Duodenal mucosa (tissue), 2 donors: Measurements from ENCODE around the gene C21orf58.

Source experiments
- H3K27ac ChIP-seq: one replicate; pipeline ENCODE4 v1.7.0; 2013; ENCODE audit warnings: low read depth, low read length
- H3K27me3 ChIP-seq, 2 donors: one replicate each; pipeline ENCODE4 v1.7.0; 2013; ENCODE audit warnings: low read length in 2 of 2, control low read depth in 1 of 2; ENCODE audit not compliant: insufficient read depth in 2 of 2, control insufficient read depth in 1 of 2
- H3K36me3 ChIP-seq, 2 donors: one replicate each; pipeline ENCODE4 v1.7.0; 2013; ENCODE audit warnings: low read length in 2 of 2, control low read depth in 1 of 2; ENCODE audit not compliant: insufficient read depth in 2 of 2, control insufficient read depth in 1 of 2
- H3K4me1 ChIP-seq, 2 donors: one replicate each; pipeline ENCODE4 v1.7.0; 2013; ENCODE audit warnings: low read length in 2 of 2, control low read depth in 1 of 2; ENCODE audit not compliant: insufficient read depth in 2 of 2, control insufficient read depth in 1 of 2
- H3K4me3 ChIP-seq, 2 donors: one replicate each; pipeline ENCODE4 v1.7.0; 2013; ENCODE audit warnings: low read length in 2 of 2, low read depth in 1 of 2
- H3K9ac ChIP-seq, 2 donors: one replicate each; pipeline ENCODE4 v1.7.0; 2013; ENCODE audit warnings: low read length in 2 of 2, low read depth in 1 of 2
- H3K9me3 ChIP-seq, 2 donors: one replicate each; pipeline ENCODE4 v1.7.0; 2013; ENCODE audit warnings: low read length in 2 of 2, control low read depth in 1 of 2; ENCODE audit not compliant: control insufficient read depth in 1 of 2

The C21orf58 gene

DNA sequence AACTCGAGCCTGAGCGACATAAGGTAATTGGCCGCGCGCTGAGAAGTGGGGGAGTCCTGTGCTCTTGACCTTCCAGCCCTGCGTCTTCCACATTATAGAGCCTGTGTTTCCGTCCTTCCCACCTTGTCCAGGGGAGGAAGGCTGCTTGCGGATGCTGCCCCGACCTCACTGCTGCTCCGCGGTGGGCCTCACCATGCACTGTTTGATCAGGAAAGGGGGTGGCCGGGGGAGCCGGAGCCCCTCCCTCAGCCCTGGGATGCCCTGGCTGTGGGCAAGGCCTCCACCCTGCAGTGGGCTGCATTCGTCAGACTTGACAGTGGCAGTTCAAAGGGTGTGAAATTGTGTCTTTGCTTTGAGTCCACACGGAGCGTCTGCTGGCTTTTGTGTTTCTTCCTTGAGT lies 30.4 kb upstream of the C21orf58 start:
- Histone ChIP-seq H3K9ac (no peak overlapping the region), H3K27me3 (no peaks in the 10 kb centered on the region), H3K4me1 (no peaks in the 10 kb centered on the region), H3K4me3 (no peak overlapping the region), H3K9me3 (no peaks in the 10 kb centered on the region), H3K36me3 (peaks cover 27 to 93% of the 10 kb centered on the region in 2 donors), H3K27ac (no peak overlapping the region)

DNA sequence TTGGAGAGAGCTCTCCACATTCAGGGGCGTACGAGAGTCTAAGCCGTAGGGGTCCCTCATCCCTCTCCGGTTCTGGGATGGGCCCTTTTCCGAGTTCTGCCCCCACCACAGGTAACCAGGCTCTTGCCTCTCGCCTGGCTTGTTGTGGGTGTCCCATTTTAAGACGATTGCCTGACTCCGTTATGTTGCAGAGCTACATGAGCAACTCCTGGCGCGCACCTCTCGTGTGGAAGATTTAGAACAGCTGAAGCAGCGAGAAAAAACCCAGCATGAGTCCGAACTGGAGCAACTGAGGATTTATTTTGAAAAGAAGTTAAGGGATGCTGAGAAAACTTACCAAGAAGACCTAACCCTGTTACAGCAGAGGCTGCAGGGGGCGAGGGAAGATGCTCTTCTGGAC lies 29.2 kb upstream of the C21orf58 start:
- H3K4me1 ChIP-seq: no peaks in the 10 kb centered on the region
- peaks cover 28 to 95% of the 10 kb centered on the region in 2 donors for H3K36me3 ChIP-seq
- no peak overlapping the region for H3K27ac ChIP-seq
- no peak overlapping the region for H3K9ac ChIP-seq
- no peaks in the 10 kb centered on the region for H3K27me3 ChIP-seq
- no peaks in the 10 kb centered on the region for H3K9me3 ChIP-seq
- H3K4me3 ChIP-seq: no peak overlapping the region

DNA sequence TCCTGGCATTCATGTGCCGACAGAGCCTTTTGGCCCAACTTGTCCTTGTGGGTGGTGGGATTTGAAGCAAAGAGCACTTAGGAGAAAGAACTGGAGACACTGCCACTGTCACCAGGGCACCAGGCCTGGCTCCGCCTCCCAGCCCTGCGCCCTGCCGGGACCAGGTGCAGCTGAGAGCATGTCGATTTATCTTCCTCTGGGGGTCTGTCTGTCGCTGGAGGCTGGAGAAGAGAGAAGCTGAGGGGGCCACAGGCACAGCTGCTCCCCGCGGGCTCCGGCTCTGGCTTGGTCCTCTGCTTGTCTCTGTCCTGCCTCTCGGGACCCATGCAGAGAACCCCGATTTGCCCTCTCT lies 28.5 kb upstream of the C21orf58 start:
- Histone ChIP-seq H3K9me3 (no peaks in the 10 kb centered on the region), H3K4me3 (no peak overlapping the region), H3K36me3 (peaks cover 33 to 95% of the 10 kb centered on the region in 2 donors), H3K27me3 (no peaks in the 10 kb centered on the region), H3K27ac (no peak overlapping the region), H3K4me1 (no peaks in the 10 kb centered on the region), H3K9ac (no peak overlapping the region)

DNA sequence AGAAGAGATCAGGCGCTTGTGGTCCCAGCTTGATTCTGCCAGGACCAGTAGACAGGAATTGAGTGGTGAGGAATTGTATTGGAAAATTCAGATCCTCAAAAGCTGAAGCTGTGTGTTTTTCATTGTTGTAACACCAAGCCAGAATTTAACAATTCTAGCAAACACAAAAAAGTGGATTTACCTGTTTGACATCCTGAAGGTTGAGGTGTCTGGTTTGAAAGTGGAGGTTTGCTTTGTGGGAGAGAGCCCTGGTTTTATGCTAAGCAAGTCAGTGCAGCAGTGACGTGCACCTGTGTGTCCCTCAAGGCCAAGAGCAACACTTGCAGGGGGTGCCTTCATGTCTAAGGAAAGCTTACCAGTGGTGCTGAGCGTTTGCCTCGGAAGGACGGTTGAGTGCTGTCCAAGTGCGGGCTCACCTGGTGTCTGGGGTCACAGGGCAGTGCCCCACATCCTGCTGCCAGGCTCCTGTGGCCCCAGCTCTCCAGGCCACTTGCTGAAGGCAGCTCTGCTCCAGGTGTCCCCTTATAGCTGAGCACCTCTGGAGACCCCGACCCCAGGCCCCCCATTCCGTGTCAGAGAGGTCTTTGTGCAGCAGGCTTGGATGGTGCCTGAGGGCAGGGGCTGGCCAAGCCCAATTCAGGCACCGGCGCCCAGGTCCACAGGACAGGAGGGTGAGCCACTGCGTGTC lies 27.9 kb upstream of the C21orf58 start:
- peaks cover 33 to 95% of the 10 kb centered on the region in 2 donors for H3K36me3 ChIP-seq
- no peaks in the 10 kb centered on the region for H3K27me3 ChIP-seq
- H3K4me1 ChIP-seq: no peaks in the 10 kb centered on the region
- no peak overlapping the region for H3K27ac ChIP-seq
- no peak overlapping the region for H3K9ac ChIP-seq
- H3K9me3 ChIP-seq: no peaks in the 10 kb centered on the region
- H3K4me3 ChIP-seq: no peak overlapping the region

DNA sequence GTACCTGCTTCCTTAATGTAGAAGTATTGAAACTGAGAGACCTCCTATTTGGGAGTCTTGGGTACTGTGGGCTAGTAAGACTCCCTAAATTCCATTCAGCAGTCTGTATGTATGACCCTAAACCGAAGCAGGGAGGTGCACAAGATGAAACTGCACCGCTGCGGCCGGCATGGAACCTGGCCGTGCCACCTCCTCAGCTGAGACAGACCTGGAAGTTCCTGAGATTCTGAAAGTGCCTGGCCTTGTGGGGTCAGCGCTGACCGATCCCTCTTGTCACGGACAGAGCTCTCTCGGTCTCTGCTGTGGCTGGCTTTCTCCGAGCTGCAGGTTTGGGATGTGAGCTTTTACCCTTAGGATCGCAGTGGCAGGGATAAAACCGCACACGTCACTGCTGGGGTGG lies 27.3 kb upstream of the C21orf58 start:
- Histone ChIP-seq H3K36me3 (peaks cover 37 to 95% of the 10 kb centered on the region in 2 donors), H3K9ac (no peak overlapping the region), H3K4me3 (no peak overlapping the region), H3K27ac (no peak overlapping the region), H3K9me3 (no peaks in the 10 kb centered on the region), H3K27me3 (no peaks in the 10 kb centered on the region), H3K4me1 (no peaks in the 10 kb centered on the region)

DNA sequence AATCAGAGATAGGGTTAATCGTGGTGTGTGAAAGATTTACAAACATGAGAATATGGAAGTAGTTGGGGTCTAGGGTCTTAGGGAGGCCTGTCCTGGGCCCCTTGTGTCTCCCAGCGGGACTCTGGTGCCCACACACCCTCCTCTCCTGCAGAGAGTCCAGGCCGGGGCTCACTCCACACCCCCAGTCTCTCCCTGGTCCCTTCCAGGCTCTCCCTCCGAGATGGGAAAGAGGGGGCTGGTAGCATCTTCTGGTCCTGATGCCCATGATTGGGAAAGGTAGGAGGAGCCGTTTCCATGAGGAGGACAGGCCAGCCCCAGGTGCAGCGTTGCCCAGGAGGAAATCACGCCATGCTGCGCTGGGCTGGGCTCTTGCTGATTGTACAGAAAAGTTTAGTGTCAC lies 26.9 kb upstream of the C21orf58 start:
- H3K36me3 ChIP-seq: peaks cover 35 to 95% of the 10 kb centered on the region in 2 donors
- H3K4me3 ChIP-seq: no peak overlapping the region
- H3K9me3 ChIP-seq: no peaks in the 10 kb centered on the region

DNA sequence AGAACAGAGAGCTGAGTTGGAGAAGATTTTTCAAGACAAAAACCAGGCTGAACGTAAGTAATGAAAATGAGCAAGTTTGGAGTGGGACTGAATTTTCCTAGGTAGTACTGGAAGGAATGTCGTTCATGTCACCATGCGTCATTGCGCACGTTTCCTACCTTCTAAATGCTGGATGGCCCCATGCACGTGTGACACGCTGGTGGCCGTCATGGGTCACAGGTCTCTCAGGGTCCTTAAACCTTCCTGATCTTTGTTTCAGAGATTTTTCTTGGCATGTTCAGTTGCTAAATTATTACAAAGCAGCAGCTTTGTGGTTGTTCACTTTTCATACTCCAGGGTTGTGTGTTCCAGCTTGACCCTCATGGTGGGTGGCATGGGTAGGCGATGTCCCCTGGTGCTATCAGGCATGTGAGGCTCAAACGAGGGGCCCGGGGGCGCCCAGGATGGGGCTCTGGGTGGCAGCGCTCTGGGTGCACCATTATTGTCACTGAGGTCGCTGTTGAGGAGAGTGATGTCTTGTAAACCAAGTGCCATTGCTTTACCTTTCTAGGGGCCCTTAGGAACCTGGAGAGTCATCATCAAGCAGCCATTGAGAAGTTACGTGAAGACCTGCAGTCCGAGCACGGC lies 25.6 kb upstream of the C21orf58 start:
- H3K36me3 ChIP-seq: peaks cover 30 to 83% of the 10 kb centered on the region in 2 donors
- no peaks in the 10 kb centered on the region for H3K27me3 ChIP-seq
- no peak overlapping the region for H3K4me3 ChIP-seq
- H3K4me1 ChIP-seq: no peaks in the 10 kb centered on the region
- H3K9me3 ChIP-seq: no peaks in the 10 kb centered on the region
- no peak overlapping the region for H3K9ac ChIP-seq
- H3K27ac ChIP-seq: no peak overlapping the region

More for the DNA sequence above, 26.9 kb upstream of the C21orf58 start:
- Histone ChIP-seq H3K9ac (no peak overlapping the region), H3K27ac (no peak overlapping the region), H3K27me3 (no peaks in the 10 kb centered on the region), H3K4me1 (no peaks in the 10 kb centered on the region)

DNA sequence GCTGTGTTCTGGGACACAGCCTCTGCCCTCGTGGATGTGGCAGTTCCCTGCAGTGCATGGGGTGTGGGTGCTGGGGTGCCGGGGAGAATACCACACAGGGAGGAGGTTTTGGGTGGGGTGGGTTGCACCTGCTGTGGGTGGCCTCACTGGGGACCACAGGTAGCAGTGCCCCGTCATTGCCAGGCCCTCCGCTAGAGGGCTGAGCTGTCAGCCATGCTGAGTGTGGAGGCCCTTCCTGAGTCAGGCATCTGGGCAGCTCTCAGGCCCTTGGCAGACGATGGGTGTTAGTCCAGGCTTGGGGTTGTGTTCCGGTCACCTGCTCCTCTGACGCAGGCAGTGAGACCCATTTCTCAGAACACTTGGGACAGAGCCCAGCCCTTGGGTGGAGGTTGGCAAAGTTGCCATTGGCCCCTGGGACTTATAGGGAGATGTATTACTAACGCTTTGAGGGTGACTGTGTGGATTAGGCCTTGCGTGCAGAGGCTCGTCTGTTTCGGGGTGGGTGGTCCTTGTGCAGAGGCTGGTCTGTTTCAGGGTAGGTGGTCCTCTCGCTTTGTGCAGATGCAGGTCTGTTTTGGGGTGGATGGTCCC lies 24.2 kb upstream of the C21orf58 start:
- H3K36me3 ChIP-seq: peaks cover 24 to 71% of the 10 kb centered on the region in 2 donors
- no peaks in the 10 kb centered on the region for H3K27me3 ChIP-seq
- no peak overlapping the region for H3K4me3 ChIP-seq
- no peak overlapping the region for H3K27ac ChIP-seq
- H3K9me3 ChIP-seq: no peaks in the 10 kb centered on the region
- H3K4me1 ChIP-seq: no peaks in the 10 kb centered on the region
- no peak overlapping the region for H3K9ac ChIP-seq

DNA sequence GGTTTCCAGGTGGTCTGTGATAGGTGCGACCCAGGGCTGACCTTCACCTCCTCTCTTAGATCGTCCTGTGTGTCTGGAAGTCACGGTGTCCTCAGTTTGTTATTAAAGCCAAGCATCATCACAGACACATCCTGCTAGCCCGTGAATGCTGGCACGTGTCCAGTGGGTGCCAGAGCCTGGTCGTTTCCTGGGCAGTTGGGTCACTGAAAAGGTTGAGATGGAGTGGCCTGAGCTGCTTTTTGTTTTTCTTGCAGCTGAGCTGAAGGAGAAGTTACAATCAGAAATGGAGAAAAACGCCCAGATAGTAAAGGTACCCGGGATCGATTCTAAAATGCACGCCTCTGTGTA lies 23.5 kb upstream of the C21orf58 start:
- H3K27me3 ChIP-seq: no peaks in the 10 kb centered on the region
- no peak overlapping the region for H3K9ac ChIP-seq
- H3K9me3 ChIP-seq: no peaks in the 10 kb centered on the region
- H3K36me3 ChIP-seq: peaks cover 24 to 67% of the 10 kb centered on the region in 2 donors
- H3K4me3 ChIP-seq: no peak overlapping the region
- no peak overlapping the region for H3K27ac ChIP-seq
- H3K4me1 ChIP-seq: no peaks in the 10 kb centered on the region

DNA sequence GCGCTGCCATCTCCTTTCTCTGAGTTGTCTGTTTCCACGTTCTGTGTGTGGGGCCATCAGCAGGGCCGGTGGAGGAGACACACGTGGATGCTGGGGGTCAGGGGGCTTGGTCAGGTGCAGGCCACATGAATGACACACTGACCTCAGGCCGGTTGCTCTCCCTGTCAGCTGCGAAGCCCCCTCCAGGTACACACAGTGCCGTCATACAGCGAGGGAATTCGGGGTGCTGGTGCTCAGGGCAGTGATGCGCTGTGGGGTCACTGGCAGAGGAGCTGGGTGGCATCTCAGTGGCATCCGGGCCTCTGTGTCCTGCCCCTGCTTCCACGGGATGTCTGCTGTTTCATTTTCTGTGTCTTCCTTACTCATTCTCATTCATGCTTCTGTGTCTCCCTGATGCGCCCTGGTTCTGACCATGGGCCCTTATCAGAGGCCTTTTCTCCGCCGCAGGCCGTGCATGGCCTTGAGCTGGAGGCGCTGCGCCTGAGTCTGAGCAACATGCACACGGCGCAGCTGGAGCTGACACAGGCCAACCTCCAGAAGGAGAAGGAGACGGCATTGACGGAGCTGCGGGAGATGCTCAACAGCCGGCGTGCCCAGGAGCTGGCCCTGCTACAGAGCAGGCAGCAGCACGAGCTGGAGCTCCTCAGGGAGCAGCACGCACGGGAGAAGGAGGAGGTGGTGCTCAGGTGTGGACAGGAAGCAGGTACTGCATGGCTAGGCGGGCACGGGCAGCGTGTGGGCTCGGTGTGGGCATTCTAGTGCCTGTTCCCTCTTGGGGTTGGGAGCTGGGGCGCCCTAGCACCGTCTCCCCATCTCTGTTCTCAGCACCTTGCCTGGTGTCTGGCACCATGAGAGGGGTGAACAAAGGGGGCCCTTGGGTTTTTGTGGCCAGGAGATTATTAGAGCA lies 22.9 kb upstream of the C21orf58 start:
- Histone ChIP-seq H3K9ac (no peak overlapping the region), H3K36me3 (peaks cover 24 to 63% of the 10 kb centered on the region in 2 donors), H3K27ac (no peak overlapping the region), H3K4me3 (no peak overlapping the region), H3K9me3 (no peaks in the 10 kb centered on the region), H3K4me1 (no peaks in the 10 kb centered on the region), H3K27me3 (no peaks in the 10 kb centered on the region)
